GM12801 (cell line): ENCODE data around the gene ARHGAP28.

Source experiments
- CTCF ChIP-seq: IDR thresholded peaks from one replicate; pipeline ENCODE4 v1.5.1; 2011; ENCODE audit warnings: control low read depth; ENCODE audit not compliant: insufficient read length; ENCODE audit errors: extremely low read depth

The ARHGAP28 gene

GRCh38 chr18:6923220-6923619 is 193.7 kb downstream of the ARHGAP28 start:
- no peak for TF ChIP-seq CTCF

- no peak for TF ChIP-seq CTCF
These were observed 197.6 kb downstream of the ARHGAP28 start for GRCh38 chr18:6927153-6927552.

- TF ChIP-seq CTCF: no peak
These were observed 198.8 kb downstream of the ARHGAP28 start for GRCh38 chr18:6928359-6928758.

GRCh38 chr18:6929370-6930102 is 200.0 kb downstream of the ARHGAP28 start:
- TF ChIP-seq CTCF: no peak

- no peak for TF ChIP-seq CTCF
These were observed 205.3 kb downstream of the ARHGAP28 start for GRCh38 chr18:6934859-6935258.

GRCh38 chr18:6938003-6938402 is 208.5 kb downstream of the ARHGAP28 start:
- no peak for TF ChIP-seq CTCF

GRCh38 chr18:6939972-6940371 is 210.5 kb downstream of the ARHGAP28 start:
- no peak for TF ChIP-seq CTCF
